Nephron progenitor cell (in vitro differentiated cells): ENCODE results near the gene KRI1.

Experiments
- DNase-seq: peaks from one replicate; pipeline ENCODE4 v3.0.0; 2021
- H3K27ac Mint-ChIP-seq: 2 replicates; pipeline ENCODE4 v1.8.0; 2021; ENCODE audit warnings: mild to moderate bottlenecking, moderate library complexity, mixed read lengths
- H3K27me3 Mint-ChIP-seq: 2 replicates; pipeline ENCODE4 v1.8.0; 2021; ENCODE audit warnings: mild to moderate bottlenecking, low read depth, mixed read lengths; ENCODE audit not compliant: poor library complexity
- H3K36me3 Mint-ChIP-seq: 2 replicates; pipeline ENCODE4 v1.8.0; 2021; ENCODE audit warnings: low read depth, mixed read lengths
- H3K4me1 Mint-ChIP-seq: 2 replicates; pipeline ENCODE4 v1.8.0; 2021; ENCODE audit warnings: mixed read lengths
- H3K4me3 Mint-ChIP-seq: 2 replicates; pipeline ENCODE4 v1.8.0; 2021; ENCODE audit warnings: mild to moderate bottlenecking, moderate library complexity, mixed read lengths
- H3K9me3 Mint-ChIP-seq: 2 replicates; pipeline ENCODE4 v1.8.0; 2021; ENCODE audit warnings: mild to moderate bottlenecking, moderate library complexity, mixed read lengths
- CTCF ChIP-seq: fragments of 200-600 bp; sonication (generic); IDR thresholded peaks from 2 replicates; pipeline ENCODE4 v1.5.0; 2021; ENCODE audit warnings: antibody characterized with exemption

KRI1 gene

GRCh38 chr19:10565028-10565566, 713 bp downstream of the KRI1 start:
- no peak for TF ChIP-seq CTCF
- Mint-ChIP-seq H3K27ac (peak overlapping the region; percentile 78), H3K4me1 (peaks cover 46% of the 10 kb centered on the region), H3K36me3 (peaks cover 14% of the 10 kb centered on the region), H3K9me3 (no peaks in the 10 kb centered on the region), H3K27me3 (peaks cover 18% of the 10 kb centered on the region), H3K4me3 (peak overlapping the region; percentile 94)
- peak; percentile 48 for DNase-seq

GRCh38 chr19:10562609-10563008, 3.2 kb downstream of the KRI1 start:
- Mint-ChIP-seq H3K4me1 (peaks cover 27% of the 10 kb centered on the region), H3K36me3 (peaks cover 28% of the 10 kb centered on the region), H3K9me3 (no peaks in the 10 kb centered on the region), H3K4me3 (no peak overlapping the region), H3K27me3 (peaks cover 14% of the 10 kb centered on the region), H3K27ac (no peak overlapping the region)
- DNase-seq: no peak
- no peak for TF ChIP-seq CTCF

- TF ChIP-seq CTCF: no peak
- H3K4me3 Mint-ChIP-seq: no peak overlapping the region
- H3K27me3 Mint-ChIP-seq: peaks cover 2% of the 10 kb centered on the region
- H3K27ac Mint-ChIP-seq: no peak overlapping the region
- H3K4me1 Mint-ChIP-seq: peaks cover 8% of the 10 kb centered on the region
- no peaks in the 10 kb centered on the region for H3K9me3 Mint-ChIP-seq
- DNase-seq: no peak
- peaks cover 32% of the 10 kb centered on the region for H3K36me3 Mint-ChIP-seq
Observed at GRCh38 chr19:10560154-10560553, 5.7 kb downstream of the KRI1 start.

GRCh38 chr19:10557603-10558197, 8.1 kb downstream of the KRI1 start:
- Mint-ChIP-seq H3K36me3 (peaks cover 46% of the 10 kb centered on the region), H3K9me3 (no peaks in the 10 kb centered on the region), H3K27ac (no peak overlapping the region), H3K4me3 (no peak overlapping the region), H3K27me3 (no peaks in the 10 kb centered on the region), H3K4me1 (no peaks in the 10 kb centered on the region)
- no peak for TF ChIP-seq CTCF
- DNase-seq: no peak

- H3K36me3 Mint-ChIP-seq: peaks cover 58% of the 10 kb centered on the region
- H3K27ac Mint-ChIP-seq: no peak overlapping the region
- H3K4me3 Mint-ChIP-seq: no peak overlapping the region
- no peak for DNase-seq
- no peaks in the 10 kb centered on the region for H3K27me3 Mint-ChIP-seq
- no peak for TF ChIP-seq CTCF
- no peaks in the 10 kb centered on the region for H3K9me3 Mint-ChIP-seq
- no peaks in the 10 kb centered on the region for H3K4me1 Mint-ChIP-seq
Observed at GRCh38 chr19:10555610-10555973, 10.2 kb downstream of the KRI1 start.
